ENCODE results near the gene CSN3.

Gene CSN3

GRCh38 chr4:70298051-70298450 is 55.7 kb downstream of the CSN3 start:
- DNase-seq = no peak

GRCh38 chr4:70299643-70300042 is 57.2 kb downstream of the CSN3 start:
- DNase-seq = no peak

DNA sequence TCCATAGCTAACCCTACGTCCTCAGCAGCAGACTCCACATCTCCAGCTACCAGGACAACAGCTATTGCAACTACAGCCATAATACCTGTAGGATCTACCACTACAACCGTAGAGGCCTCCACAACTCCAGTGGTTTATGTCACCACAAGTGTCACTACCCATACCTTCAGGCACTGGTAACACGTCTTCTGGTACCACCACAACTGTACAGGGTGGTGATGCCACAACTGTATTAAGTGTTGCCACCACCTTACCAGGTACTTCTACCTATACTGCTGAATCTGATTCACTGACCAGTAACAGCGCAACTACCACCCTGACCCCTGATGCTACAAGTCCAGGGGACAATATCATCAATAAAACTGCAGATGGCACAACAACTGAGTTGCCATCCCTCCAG is 57.8 kb downstream of the CSN3 start:
- DNase-seq = no peak
